Central memory CD8-positive, alpha-beta T cell (primary cell): ENCODE data around the gene NMNAT2.
"Not testable (repeated sequence)": the region's sequence is repeated elsewhere in the genome, so short reads cannot be mapped to it uniquely, and the experiment has no call there.

ENCODE experiments used
- ATAC-seq: fragments of 150-1000 bp; cut with Tn5 transposase; replicated peaks from 2 replicates; pipeline ENCODE4 v1.10.0; 2022; ENCODE audit warnings: mild to moderate bottlenecking, moderate FRiP score, moderate number of reproducible peaks; ENCODE audit not compliant: poor library complexity, severe bottlenecking; ENCODE audit errors: extremely low read depth
- DNase-seq, 2 donors: peaks; one replicate each; pipeline ENCODE4 v3.0.0; 2021; ENCODE audit warnings: low spot score in 2 of 2
- H3K27ac Mint-ChIP-seq: one replicate; pipeline ENCODE4 v1.8.0; 2022; ENCODE audit warnings: low read depth, mild to moderate bottlenecking, moderate library complexity, mixed read lengths
- H3K27me3 Mint-ChIP-seq: one replicate; pipeline ENCODE4 v1.8.0; 2022; ENCODE audit warnings: mixed read lengths
- H3K36me3 Mint-ChIP-seq: one replicate; pipeline ENCODE4 v1.8.0; 2022; ENCODE audit warnings: mild to moderate bottlenecking, moderate library complexity, mixed read lengths; ENCODE audit not compliant: insufficient read depth
- H3K4me1 Mint-ChIP-seq: one replicate; pipeline ENCODE4 v1.8.0; 2022; ENCODE audit warnings: mixed read lengths
- H3K4me3 Mint-ChIP-seq: one replicate; pipeline ENCODE4 v1.8.0; 2022; ENCODE audit warnings: mild to moderate bottlenecking, moderate library complexity, mixed read lengths
- H3K9me3 Mint-ChIP-seq: one replicate; pipeline ENCODE4 v1.8.0; 2022; ENCODE audit warnings: mixed read lengths

The NMNAT2 gene

GRCh38 chr1:183273984-183274383 is 144.2 kb downstream of the NMNAT2 start:
- H3K27me3 Mint-ChIP-seq, result peaks cover 22% of the 10 kb centered on the region
- not testable (repeated sequence) for H3K4me1 Mint-ChIP-seq, H3K27ac Mint-ChIP-seq, DNase-seq, H3K36me3 Mint-ChIP-seq, H3K9me3 Mint-ChIP-seq, H3K4me3 Mint-ChIP-seq, ATAC-seq

GRCh38 chr1:183273300-183273699 is 144.9 kb downstream of the NMNAT2 start:
- no peak for DNase-seq
- Mint-ChIP-seq H3K27ac (no peak overlapping the region), H3K27me3 (peaks cover 22% of the 10 kb centered on the region), H3K36me3 (peaks cover 2% of the 10 kb centered on the region), H3K4me3 (no peak overlapping the region), H3K4me1 (no peaks in the 10 kb centered on the region), H3K9me3 (no peaks in the 10 kb centered on the region)
- no peak for ATAC-seq

GRCh38 chr1:183272390-183272848 is 145.8 kb downstream of the NMNAT2 start:
- H3K4me1 Mint-ChIP-seq, result no peaks in the 10 kb centered on the region
- H3K9me3 Mint-ChIP-seq, result no peaks in the 10 kb centered on the region
- peaks cover 22% of the 10 kb centered on the region for H3K27me3 Mint-ChIP-seq
- DNase-seq (no peak), ATAC-seq (no peak)
- no peak overlapping the region for H3K4me3 Mint-ChIP-seq
- H3K36me3 Mint-ChIP-seq, result peaks cover 2% of the 10 kb centered on the region
- no peak overlapping the region for H3K27ac Mint-ChIP-seq

- DNase-seq, result no peak
- Mint-ChIP-seq H3K4me3 (no peak overlapping the region), H3K9me3 (no peaks in the 10 kb centered on the region), H3K27ac (no peak overlapping the region), H3K27me3 (peaks cover 38% of the 10 kb centered on the region), H3K36me3 (peaks cover 2% of the 10 kb centered on the region), H3K4me1 (no peaks in the 10 kb centered on the region)
- no peak for ATAC-seq
Observed at GRCh38 chr1:183270541-183271141, 147.5 kb downstream of the NMNAT2 start.

- peaks cover 61% of the 10 kb centered on the region for H3K27me3 Mint-ChIP-seq
- H3K9me3 Mint-ChIP-seq, result no peaks in the 10 kb centered on the region
- no peaks in the 10 kb centered on the region for H3K4me1 Mint-ChIP-seq
- no peak overlapping the region for H3K4me3 Mint-ChIP-seq
- H3K27ac Mint-ChIP-seq, result no peak overlapping the region
- DNase-seq, result no peak
- H3K36me3 Mint-ChIP-seq, result no peaks in the 10 kb centered on the region
- no peak for ATAC-seq
Observed at GRCh38 chr1:183267646-183268431, 150.3 kb downstream of the NMNAT2 start.

- no peak overlapping the region for H3K27ac Mint-ChIP-seq
- no peak for ATAC-seq
- peaks cover 72% of the 10 kb centered on the region for H3K27me3 Mint-ChIP-seq
- H3K4me3 Mint-ChIP-seq, result no peak overlapping the region
- no peak for DNase-seq
- no peaks in the 10 kb centered on the region for H3K36me3 Mint-ChIP-seq
- no peaks in the 10 kb centered on the region for H3K4me1 Mint-ChIP-seq
- no peaks in the 10 kb centered on the region for H3K9me3 Mint-ChIP-seq
Observed at GRCh38 chr1:183263886-183264602, 154.1 kb downstream of the NMNAT2 start.

GRCh38 chr1:183262628-183263200 is 155.5 kb downstream of the NMNAT2 start:
- Mint-ChIP-seq H3K9me3 (no peaks in the 10 kb centered on the region), H3K36me3 (no peaks in the 10 kb centered on the region)
- no peak for DNase-seq

GRCh38 chr1:183259924-183260323 is 158.3 kb downstream of the NMNAT2 start:
- no peak overlapping the region for H3K27ac Mint-ChIP-seq
- no peak overlapping the region for H3K4me3 Mint-ChIP-seq
- ATAC-seq (no peak), DNase-seq (no peak)
- no peaks in the 10 kb centered on the region for H3K9me3 Mint-ChIP-seq
- H3K27me3 Mint-ChIP-seq, result peaks cover 56% of the 10 kb centered on the region
- H3K36me3 Mint-ChIP-seq, result no peaks in the 10 kb centered on the region
- no peaks in the 10 kb centered on the region for H3K4me1 Mint-ChIP-seq

More at GRCh38 chr1:183262628-183263200, 155.5 kb downstream of the NMNAT2 start:
- no peak for ATAC-seq
- H3K27me3 Mint-ChIP-seq, result peaks cover 78% of the 10 kb centered on the region
- H3K4me3 Mint-ChIP-seq, result no peak overlapping the region
- H3K27ac Mint-ChIP-seq, result no peak overlapping the region
- no peaks in the 10 kb centered on the region for H3K4me1 Mint-ChIP-seq

- no peaks in the 10 kb centered on the region for H3K9me3 Mint-ChIP-seq
- H3K4me1 Mint-ChIP-seq, result no peaks in the 10 kb centered on the region
- DNase-seq, result no peak
- peaks cover 50% of the 10 kb centered on the region for H3K27me3 Mint-ChIP-seq
- ATAC-seq, result no peak
- H3K4me3 Mint-ChIP-seq, result no peak overlapping the region
- H3K27ac Mint-ChIP-seq, result no peak overlapping the region
- no peaks in the 10 kb centered on the region for H3K36me3 Mint-ChIP-seq
Observed at GRCh38 chr1:183255073-183255472, 163.1 kb downstream of the NMNAT2 start.

- ATAC-seq (no peak), DNase-seq (no peak)
- Mint-ChIP-seq H3K9me3 (no peaks in the 10 kb centered on the region), H3K27ac (no peak overlapping the region), H3K4me3 (no peak overlapping the region), H3K27me3 (peaks cover 34% of the 10 kb centered on the region), H3K36me3 (no peaks in the 10 kb centered on the region), H3K4me1 (no peaks in the 10 kb centered on the region)
Observed at GRCh38 chr1:183251959-183252450, 166.2 kb downstream of the NMNAT2 start.

GRCh38 chr1:183251101-183251958 is 166.8 kb downstream of the NMNAT2 start:
- Mint-ChIP-seq H3K27ac (no peak overlapping the region), H3K36me3 (no peaks in the 10 kb centered on the region)

More at GRCh38 chr1:183251101-183251958, 166.8 kb downstream of the NMNAT2 start:
- DNase-seq (no peak), ATAC-seq (no peak)
- peaks cover 38% of the 10 kb centered on the region for H3K27me3 Mint-ChIP-seq
- H3K9me3 Mint-ChIP-seq, result no peaks in the 10 kb centered on the region
- no peaks in the 10 kb centered on the region for H3K4me1 Mint-ChIP-seq
- no peak overlapping the region for H3K4me3 Mint-ChIP-seq
